ENCODE results near the gene RAPGEF6.

DNA sequence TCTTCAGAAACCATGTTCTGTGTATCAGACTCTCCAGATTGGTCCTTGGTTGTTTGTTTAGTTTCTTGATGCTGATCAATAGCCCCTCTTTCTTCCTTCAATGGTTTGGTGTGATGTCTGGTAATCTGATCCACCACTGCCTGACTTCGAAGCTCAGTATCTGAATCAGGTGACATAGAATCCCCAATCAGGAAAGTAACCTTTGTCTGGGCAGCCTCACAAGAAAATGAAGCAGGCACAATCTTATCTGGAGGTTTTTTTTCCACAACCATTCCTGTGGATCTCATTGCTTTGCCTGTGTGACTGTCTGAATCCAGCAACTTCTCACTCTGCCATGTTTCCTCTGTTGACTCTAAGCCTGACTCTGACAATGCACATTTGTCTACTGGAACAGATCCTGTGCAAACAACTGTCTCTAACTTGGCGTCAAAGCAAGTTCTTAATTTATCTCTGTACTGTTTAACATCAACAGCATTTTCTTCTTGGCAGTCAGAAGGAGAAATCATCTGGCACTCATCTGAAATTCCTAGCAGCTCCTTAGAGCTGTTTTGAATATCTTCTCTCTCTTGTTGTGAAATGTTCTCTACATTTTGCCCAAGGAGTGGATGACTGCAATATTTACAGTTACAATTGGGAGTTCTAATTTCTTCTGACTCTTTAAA, 37.1 kb upstream of the RAPGEF6 start:
- TF ChIP-seq CTCF (IDR thresholded peaks at IDR 0.05) (no peak), POLR2A (IDR thresholded peaks at IDR 0.05) (no peak)
